ENCODE measurements around the gene RFX1.
A peak's percentile ranks its signal among the peaks of the same experiment; 100 is the strongest.

RFX1 gene

GRCh38 chr19:13995878-13996765 lies 10.0 kb downstream of the RFX1 start:
- no peak for DNase-seq

- DNase-seq = no peak
These were observed 10.9 kb downstream of the RFX1 start for GRCh38 chr19:13995017-13995728.

GRCh38 chr19:13993590-13994300 lies 12.4 kb downstream of the RFX1 start:
- DNase-seq = no peak

- DNase-seq = no peak
These were observed 14.1 kb downstream of the RFX1 start for GRCh38 chr19:13992025-13992424.

GRCh38 chr19:13990085-13990484 lies 16.0 kb downstream of the RFX1 start:
- DNase-seq = no peak

- no peak for DNase-seq
These were observed 16.6 kb downstream of the RFX1 start for GRCh38 chr19:13989487-13989886.

- DNase-seq = no peak
These were observed 18.8 kb downstream of the RFX1 start for GRCh38 chr19:13987101-13987890.

- DNase-seq = peak; percentile 99
These were observed 19.7 kb downstream of the RFX1 start for GRCh38 chr19:13986348-13986904.

- DNase-seq = no peak
These were observed 20.3 kb downstream of the RFX1 start for GRCh38 chr19:13985771-13986347.

GRCh38 chr19:13984875-13985741 lies 21.0 kb downstream of the RFX1 start:
- peak; percentile 39 for DNase-seq

GRCh38 chr19:13984186-13984585 lies 21.9 kb downstream of the RFX1 start:
- no peak for DNase-seq

- peak; percentile 44 for DNase-seq
These were observed 22.8 kb downstream of the RFX1 start for GRCh38 chr19:13983213-13983889.

- DNase-seq = no peak
These were observed 23.3 kb downstream of the RFX1 start for GRCh38 chr19:13982773-13983172.

- DNase-seq = no peak
These were observed 24.1 kb downstream of the RFX1 start for GRCh38 chr19:13981988-13982501.

GRCh38 chr19:13981467-13981866 lies 24.7 kb downstream of the RFX1 start:
- DNase-seq = no peak

GRCh38 chr19:13981021-13981420 lies 25.1 kb downstream of the RFX1 start:
- DNase-seq = no peak

GRCh38 chr19:13980340-13980739 lies 25.8 kb downstream of the RFX1 start:
- DNase-seq = no peak

GRCh38 chr19:13979686-13980085 lies 26.4 kb downstream of the RFX1 start:
- no peak for DNase-seq

- no peak for DNase-seq
These were observed 26.9 kb downstream of the RFX1 start for GRCh38 chr19:13979244-13979615.
